Occipital lobe (tissue), 2 donors: ENCODE measurements around the gene LANCL1. TPM values are rescaled to one million over a fixed set of nuclear protein-coding genes. Genes with fewer than 3 reads are reported as not detected.

Source experiments
- DNase-seq: peaks from one replicate; lab custom pipeline; 2025; lab: John Stamatoyannopoulos, UW
- total RNA-seq: library from RNA; depleted of rRNA; stranded (reverse); fragments of >200 nt; gene quantifications from one replicate; pipeline ENCODE4 v1.2.3, GENCODE V29; 2014

The LANCL1 gene
- total RNA-seq, 1 donor from 2014 or later, result 77.5 TPM

DNA sequence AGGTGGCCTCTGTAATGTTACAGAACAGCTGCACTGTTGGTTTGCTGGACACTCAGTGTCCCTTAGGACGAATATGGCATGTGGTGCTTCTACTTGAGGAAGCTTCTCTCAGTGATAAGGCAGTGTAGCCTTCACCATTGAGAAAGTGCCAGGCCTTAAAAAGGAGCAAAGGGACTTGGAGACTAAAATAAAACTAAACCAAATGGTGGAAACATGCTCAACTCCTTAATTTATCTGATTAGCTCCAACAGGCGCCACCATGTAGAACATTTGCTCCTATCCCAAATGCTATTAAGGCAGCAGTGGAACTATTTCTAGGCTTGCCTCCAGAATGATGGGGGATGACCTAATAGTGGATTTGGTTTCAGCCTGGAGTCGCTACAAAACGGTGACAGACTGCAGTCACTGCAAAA, 84.1 kb downstream of the LANCL1 start:
- no peak for DNase-seq

DNA sequence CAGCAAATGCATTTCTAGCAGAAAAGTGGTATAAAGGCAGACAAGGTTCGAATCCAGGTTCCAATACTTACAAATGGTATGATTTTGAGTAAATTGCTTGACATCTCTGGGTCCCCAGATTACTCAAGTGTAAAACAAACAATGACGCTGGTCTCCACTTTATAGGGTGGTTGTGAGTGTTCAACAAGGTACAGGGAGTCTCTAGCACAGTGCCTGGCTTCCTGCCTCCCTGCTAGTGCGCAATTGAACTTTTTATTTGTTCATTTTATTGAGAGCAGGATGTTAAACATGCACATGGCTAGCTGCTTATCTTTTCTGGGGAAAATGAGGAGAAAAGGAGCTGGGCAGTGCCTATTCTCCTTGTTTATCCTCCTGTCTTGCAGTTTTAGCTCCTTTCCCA, 86.7 kb downstream of the LANCL1 start:
- DNase-seq, result no peak

DNA sequence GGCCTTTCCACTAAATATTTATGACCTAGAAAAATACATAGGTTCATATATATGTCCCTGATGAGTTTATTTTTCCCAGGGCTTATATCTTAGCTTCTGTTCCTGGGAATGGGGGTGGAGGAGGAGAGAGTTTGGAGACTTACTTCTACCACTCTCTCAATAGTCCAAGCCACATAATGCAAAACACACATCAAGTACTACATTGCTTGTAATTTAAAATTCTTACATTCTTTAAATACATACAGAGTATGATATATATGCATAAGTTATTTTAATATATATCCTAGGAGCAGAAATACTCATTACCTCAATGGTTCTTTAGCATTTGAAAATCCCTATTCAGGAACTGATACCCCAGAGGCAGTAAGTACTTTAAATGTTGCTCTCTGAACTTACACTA, 88.4 kb downstream of the LANCL1 start:
- DNase-seq, result no peak

DNA sequence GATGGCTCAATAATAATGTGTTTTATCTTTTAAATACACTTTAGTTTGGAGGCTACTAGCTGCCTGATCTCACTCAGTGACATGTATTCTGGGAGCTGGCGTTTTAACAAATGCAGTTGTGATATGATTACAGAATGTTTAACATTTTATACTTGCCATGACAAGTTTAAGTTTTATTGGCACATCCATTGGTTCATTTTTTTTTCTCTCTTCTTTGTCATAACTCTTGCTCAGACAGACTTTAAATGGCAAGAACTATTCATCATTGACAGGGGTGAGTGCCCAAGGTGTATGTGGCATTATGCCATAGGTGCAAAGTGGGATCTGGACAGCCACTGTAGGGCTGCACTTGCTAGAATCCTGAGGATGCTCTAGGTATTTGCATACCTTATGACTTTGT, 89.5 kb downstream of the LANCL1 start:
- DNase-seq, result no peak

Other genes starting within 250 kb of the LANCL1 start
- gene MYL1, start 161.6 kb downstream of the LANCL1 start, total RNA-seq, result 3.3 TPM
- 6.6 TPM for gene CPS1, start 79.8 kb upstream of the LANCL1 start, total RNA-seq